Inferior parietal cortex (tissue), 1 donor: ENCODE data around the gene GPR173.

Experiments used
- DNase-seq: peaks from one replicate; pipeline ENCODE4 v3.0.0-alpha.2; 2016; ENCODE audit errors: extremely low spot score

Gene GPR173

GRCh38 chrX:53089224-53089842 lies 40.7 kb downstream of the GPR173 start:
- DNase-seq: peak; percentile 63

GRCh38 chrX:53089925-53090324 lies 41.3 kb downstream of the GPR173 start:
- DNase-seq: no peak

- DNase-seq: no peak
Observed at GRCh38 chrX:53091354-53091753, 42.8 kb downstream of the GPR173 start.

DNA sequence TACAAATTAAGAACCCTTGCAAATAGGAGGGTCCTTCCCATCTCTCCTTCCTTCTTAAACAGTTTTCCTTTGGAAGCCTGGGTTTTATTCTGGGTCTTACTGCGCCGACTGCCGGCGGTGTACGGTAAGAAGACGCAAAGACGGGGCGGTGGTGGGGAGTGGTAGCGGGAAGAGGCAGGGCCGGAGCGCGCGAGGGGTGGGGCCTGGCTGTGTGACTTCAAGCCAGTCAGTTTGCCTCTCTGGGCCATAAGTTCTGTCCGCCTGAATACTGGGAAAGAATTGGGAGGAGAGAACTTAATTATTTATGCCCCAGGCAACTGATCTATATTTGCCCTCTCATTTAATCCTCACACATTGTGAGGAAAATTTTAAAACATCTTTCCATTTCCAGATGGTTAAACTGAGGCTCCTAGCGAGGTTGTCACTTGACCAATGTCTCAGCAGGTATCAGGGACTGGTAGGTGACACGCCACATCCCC lies 44.6 kb downstream of the GPR173 start:
- peak; percentile 44 for DNase-seq

GRCh38 chrX:53093748-53094581 lies 45.4 kb downstream of the GPR173 start, which contains the start of gene KANTR:
Gene KANTR (plus strand): TSS chrX:53094142. CDS start chrX:53124273, 30,131 bp downstream.
- peak; percentile 93 for DNase-seq

GRCh38 chrX:53094582-53094905 lies 46.0 kb downstream of the GPR173 start:
- DNase-seq: no peak

- no peak for DNase-seq
Observed at GRCh38 chrX:53095796-53096195, 47.2 kb downstream of the GPR173 start.

DNA sequence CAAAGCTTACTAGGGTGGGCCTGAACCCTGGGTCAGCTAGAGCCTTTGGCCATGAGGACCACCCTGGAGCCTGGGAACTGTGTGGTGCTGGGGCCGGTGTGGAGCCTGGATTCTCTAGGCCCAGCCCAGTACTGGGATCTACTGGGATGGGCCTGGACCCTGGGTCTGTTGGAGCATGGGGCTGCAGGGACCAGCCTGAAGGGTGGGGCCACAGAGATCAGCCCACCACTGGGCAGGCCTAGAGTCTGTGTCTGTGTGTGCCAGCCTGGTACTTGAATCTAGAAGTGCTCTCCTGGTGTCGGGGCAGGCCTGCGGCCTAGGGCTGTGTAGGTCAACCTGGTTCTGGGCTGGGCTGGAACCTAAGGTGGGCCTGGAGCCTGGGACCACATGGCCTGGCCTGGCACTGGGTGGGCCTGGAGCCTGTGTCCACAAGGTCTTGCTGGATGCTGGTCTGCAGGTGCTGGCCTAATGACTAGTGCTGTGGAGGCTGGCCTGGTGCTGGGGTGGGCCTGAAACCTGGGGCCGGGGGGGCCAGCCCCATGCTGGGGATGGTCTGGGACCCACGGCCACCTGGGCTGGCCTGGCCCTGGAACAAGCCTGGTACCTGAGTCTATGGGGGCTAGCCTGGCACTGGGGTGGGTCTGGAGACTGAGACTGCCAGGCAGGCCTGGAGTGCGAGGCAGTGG lies 66.4 kb downstream of the GPR173 start:
- DNase-seq: no peak

GRCh38 chrX:53115550-53115874 lies 66.9 kb downstream of the GPR173 start:
- DNase-seq: no peak

- DNase-seq: no peak
Observed at GRCh38 chrX:53116101-53116500, 67.5 kb downstream of the GPR173 start.

DNA sequence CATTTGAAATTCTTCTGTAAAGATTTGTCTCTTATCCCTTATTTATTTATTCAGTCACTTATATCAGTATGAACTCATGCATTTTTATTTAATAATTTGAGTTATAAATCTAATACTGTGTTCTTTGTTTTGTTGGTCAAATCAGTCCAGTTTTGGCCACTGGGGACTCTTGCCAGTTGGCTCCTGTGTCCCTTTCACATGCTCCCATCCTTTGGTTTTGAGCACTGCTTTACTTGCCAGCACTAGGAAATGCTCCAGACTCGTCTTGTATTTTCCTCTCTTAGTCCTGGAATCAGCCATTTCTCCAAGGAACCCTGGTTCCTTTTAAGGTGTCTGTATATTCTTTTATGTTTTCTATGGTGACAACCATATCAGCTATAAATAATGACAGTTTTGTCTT lies 73.4 kb downstream of the GPR173 start:
- no peak for DNase-seq

DNA sequence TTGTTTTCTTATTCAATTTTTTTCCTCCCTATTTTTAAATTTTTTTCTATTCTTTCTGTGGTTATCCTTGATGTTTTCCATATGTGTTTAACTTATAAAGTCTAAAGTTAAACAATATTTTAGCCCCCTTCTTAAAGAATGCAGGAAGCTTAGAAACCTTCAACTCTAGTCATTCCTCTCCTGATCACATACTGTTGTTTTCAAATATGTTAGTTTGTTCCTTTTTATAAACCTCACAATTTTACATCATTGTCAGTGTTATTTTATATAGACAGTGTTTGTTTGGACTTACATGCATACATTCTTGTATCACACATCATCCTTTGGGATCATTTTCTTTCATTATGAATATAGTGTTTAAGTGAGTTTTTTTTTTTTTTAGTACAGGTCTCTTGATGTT lies 76.9 kb downstream of the GPR173 start:
- no peak for DNase-seq

DNA sequence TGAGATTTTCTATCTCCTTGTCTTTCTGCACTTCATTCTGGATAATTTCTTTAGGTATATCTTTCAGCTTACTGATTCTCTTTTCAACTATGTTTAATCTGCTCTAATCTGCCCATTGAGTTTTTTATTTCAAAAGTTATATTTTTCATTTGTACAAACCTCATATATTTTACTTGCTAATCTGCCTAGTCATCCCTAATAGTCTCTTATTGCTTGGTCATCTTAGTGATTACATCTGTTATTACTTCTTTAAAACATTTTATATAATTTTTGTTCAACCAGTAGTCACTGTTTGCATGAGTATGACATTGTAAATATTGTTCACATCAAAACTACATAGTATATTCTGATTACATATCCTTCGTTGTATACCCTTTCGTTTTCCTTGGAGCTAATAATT lies 77.8 kb downstream of the GPR173 start:
- no peak for DNase-seq

GRCh38 chrX:53128097-53128749 lies 79.6 kb downstream of the GPR173 start:
- no peak for DNase-seq
